Stimulated activated CD4-positive, alpha-beta T cell treated with anti-CD3 and anti-CD28 coated beads, Interleukin-2, amount 100 ng/mL, for 48 hours (primary cell): Measurements from ENCODE around the gene MLH1.

Source experiments
- DNase-seq, 2 donors: peaks; one replicate each; pipeline ENCODE4 v3.0.0-alpha.2; 2020

The MLH1 gene

GRCh38 chr3:36981006-36981405 is 12.3 kb upstream of the MLH1 start:
- no peak for DNase-seq

- no peak for DNase-seq
Observed at GRCh38 chr3:36988356-36988755, 5.0 kb upstream of the MLH1 start.

- DNase-seq, result no peak
Observed at GRCh38 chr3:36989005-36989404, 4.3 kb upstream of the MLH1 start.

- no peak for DNase-seq
Observed at GRCh38 chr3:36989568-36989967, 3.8 kb upstream of the MLH1 start.

- DNase-seq, result peak; percentile 16 to 19
Observed at GRCh38 chr3:36991147-36991546, 2.2 kb upstream of the MLH1 start.

GRCh38 chr3:36991923-36992805 is 1.2 kb upstream of the MLH1 start:
- no peak for DNase-seq

DNA sequence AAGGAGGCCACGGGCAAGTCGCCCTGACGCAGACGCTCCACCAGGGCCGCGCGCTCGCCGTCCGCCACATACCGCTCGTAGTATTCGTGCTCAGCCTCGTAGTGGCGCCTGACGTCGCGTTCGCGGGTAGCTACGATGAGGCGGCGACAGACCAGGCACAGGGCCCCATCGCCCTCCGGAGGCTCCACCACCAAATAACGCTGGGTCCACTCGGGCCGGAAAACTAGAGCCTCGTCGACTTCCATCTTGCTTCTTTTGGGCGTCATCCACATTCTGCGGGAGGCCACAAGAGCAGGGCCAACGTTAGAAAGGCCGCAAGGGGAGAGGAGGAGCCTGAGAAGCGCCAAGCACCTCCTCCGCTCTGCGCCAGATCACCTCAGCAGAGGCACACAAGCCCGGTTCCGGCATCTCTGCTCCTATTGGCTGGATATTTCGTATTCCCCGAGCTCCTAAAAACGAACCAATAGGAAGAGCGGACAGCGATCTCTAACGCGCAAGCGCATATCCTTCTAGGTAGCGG is 452 bp upstream of the MLH1 start, which contains the start of gene EPM2AIP1:
Gene EPM2AIP1, minus strand, starts transcription at position 326 of the 520 bp plus-strand sequence. Its CDS starts 54 bp downstream, at position 272.
- no peak for DNase-seq

DNA sequence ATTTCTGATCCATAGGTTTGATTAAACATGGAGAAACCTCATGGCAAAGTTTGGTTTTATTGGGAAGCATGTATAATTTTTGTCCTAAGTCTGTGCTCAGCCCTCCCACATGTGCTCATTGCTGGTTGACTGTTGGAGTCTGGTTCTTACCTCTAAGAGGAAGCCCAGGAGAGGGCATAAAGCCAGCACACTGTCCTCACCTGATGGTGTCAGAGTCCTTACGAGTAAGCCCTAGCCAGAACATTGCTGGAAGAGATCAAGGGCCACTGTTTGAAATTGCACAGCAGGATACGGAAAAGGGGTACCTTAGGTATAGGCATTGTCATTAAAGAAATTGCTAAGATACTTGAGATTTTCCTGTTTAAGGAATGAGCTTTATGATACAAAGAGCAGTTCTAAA is 21.3 kb downstream of the MLH1 start:
- no peak for DNase-seq

DNA sequence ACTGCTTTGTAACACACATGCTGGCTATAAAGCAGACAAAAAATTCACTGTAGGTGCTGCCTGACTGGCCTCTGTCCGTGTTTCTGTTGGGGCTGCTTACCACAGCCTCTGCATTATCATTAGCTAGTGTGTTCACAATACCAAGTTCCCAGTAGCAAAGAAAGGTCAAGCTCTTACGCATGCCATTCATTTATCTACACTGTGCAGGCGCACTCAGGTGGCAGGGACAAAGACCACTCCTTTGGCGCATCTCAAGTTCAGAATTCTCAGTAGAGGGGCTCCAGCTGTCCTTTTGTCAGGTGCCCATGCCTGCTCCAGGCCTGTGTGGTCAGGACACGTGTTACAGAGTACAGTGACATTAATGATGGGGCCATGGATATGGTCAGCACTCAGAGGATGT is 22.3 kb downstream of the MLH1 start:
- DNase-seq, result no peak

- DNase-seq, result no peak
Observed at GRCh38 chr3:37016903-37017302, 23.6 kb downstream of the MLH1 start.

GRCh38 chr3:37017683-37018082 is 24.4 kb downstream of the MLH1 start:
- no peak for DNase-seq

DNA sequence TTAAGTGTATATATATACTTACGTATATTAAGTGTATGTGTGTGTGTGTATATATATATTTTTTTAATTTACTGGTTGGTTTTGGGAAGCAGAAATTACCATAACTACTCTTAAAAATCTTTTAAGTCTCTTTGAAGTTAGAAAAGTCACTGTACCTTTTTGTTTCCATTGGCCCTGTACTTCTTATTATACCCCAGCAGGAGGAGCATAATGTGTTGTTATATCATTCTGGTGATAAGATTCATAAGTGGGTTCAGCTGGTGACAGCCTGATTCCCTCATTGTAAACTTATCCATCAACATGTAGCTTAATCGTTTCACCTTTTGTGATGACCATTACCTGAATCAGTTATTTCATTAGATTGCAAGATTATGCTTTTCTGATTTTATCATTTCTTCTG is 30.8 kb downstream of the MLH1 start:
- DNase-seq, result no peak

GRCh38 chr3:37024820-37025405 is 31.6 kb downstream of the MLH1 start:
- DNase-seq, result no peak

DNA sequence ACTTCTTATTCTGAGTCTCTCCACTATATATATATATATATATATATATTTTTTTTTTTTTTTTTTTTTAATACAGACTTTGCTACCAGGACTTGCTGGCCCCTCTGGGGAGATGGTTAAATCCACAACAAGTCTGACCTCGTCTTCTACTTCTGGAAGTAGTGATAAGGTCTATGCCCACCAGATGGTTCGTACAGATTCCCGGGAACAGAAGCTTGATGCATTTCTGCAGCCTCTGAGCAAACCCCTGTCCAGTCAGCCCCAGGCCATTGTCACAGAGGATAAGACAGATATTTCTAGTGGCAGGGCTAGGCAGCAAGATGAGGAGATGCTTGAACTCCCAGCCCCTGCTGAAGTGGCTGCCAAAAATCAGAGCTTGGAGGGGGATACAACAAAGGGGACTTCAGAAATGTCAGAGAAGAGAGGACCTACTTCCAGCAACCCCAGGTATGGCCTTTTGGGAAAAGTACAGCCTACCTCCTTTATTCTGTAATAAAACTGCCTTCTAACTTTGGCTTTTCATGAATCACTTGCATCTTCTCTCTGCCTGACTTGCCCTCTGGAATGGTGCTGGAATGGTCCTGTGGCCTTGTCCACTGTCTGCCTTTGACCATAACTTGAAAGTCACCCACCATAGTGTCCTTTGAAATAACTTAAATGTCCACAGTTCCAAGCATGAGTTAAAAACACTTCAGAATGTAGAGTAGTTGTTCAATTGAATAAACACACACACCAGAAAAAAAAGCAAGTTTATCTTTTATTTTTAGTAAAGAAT is 32.4 kb downstream of the MLH1 start:
- DNase-seq, result no peak

DNA sequence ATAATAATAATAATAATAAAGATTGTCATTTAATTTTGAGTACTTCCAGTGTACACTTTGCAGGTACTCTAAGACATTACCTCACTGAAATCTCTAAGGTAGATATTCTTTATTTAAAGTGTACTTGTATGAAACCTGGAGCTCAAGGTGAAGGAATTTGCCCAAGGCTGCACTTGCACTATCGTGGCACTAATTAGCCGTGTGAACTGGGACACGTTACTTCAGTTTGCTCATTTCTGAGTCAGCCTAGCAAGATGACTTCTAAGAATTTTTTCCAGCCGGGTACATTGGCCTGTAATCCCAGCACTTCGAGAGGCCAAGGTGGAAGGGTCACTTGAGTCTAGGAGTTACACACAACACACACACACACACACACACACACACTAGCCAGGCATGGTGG is 33.5 kb downstream of the MLH1 start:
- no peak for DNase-seq

DNA sequence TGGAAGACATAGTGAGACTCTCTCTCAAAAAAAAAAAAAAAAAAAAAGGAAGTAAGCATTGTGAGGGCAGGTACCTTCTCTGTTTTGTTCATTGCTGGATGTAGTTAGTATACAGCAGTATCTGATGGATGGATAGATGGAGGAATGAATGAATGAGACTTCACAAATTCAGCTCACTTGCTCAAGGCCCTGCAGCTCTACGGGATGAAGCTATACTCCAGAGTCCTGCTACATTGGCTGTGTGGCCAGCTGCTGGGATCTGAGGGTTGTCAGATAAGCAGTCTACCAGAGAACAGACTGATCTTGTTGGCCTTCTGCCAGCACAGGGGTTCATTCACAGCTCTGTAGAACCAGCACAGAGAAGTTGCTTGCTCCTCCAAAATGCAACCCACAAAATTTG is 35.0 kb downstream of the MLH1 start:
- no peak for DNase-seq

- no peak for DNase-seq
Observed at GRCh38 chr3:37029111-37029510, 35.8 kb downstream of the MLH1 start.

DNA sequence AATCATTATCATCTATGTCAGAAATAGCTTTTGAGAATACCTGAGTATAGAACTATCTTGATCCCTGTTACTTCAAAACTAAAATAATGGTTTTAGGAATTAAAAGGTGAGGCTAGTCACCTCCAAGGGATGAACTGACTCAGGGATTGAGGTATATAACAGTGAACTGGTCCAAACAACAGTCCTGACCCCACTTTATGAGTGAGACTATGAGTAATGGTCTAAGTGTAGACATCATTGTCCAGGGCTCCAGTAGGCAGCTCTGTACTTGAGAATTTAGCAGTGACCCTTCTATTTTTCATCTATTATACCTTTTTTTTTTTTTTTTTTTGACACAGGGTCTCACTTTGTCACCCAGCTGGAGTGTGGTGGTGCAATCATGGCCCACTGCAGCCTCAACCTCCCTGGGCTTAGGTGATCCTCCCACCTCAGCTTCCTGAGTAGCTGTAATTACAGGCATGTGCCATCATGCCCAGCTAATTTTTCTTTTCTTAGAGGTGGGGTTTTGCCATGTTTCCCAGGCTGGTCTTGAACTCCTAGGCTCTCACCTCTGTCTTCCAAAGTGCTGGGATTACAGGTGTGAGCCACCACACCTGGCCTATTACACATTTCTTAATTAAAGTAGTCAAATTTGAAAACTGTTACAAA is 36.3 kb downstream of the MLH1 start:
- no peak for DNase-seq

DNA sequence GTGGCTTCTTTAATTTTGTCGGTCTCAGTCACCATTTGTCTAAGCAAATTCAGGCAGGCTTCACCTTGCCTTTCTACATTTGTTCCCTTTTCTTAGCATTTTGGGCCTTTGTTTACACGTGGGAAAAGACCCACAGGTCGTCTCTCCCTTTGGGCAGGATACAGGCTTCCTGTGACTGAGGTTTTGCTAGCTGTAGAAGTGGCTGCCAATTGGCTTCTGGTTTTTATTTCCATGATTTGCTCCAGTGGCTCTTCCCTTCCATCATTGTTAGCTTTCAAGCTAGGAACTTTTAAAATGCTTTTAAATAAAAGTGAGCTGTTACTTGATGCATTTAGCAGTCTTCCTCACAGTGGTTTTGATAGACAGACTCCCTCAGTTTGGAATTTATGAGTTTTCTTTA is 37.3 kb downstream of the MLH1 start:
- no peak for DNase-seq

GRCh38 chr3:37031096-37031682 is 37.9 kb downstream of the MLH1 start:
- no peak for DNase-seq

GRCh38 chr3:37032961-37033360 is 39.6 kb downstream of the MLH1 start:
- no peak for DNase-seq

GRCh38 chr3:37037352-37037751 is 44.0 kb downstream of the MLH1 start:
- no peak for DNase-seq
